Ishikawa (cell line): ENCODE measurements around the gene CREB3L2.

Experiments used
- CEBPB ChIP-seq: IDR thresholded peaks from 2 replicates; pipeline ENCODE4 v1.6.1; 2012
- CREB1 ChIP-seq: IDR thresholded peaks from 2 replicates; pipeline ENCODE4 v1.6.1; 2012; ENCODE audit warnings: low read depth
- TEAD4 ChIP-seq: IDR thresholded peaks from 2 replicates; pipeline ENCODE4 v1.6.1; 2012
- USF1 ChIP-seq: IDR thresholded peaks from 2 replicates; pipeline ENCODE4 v1.6.1; 2012

GRCh38 chr7:137985253-137985896, 16.5 kb downstream of the CREB3L2 start:
- TF ChIP-seq USF1: no peak
- no peak for TF ChIP-seq CEBPB
- TF ChIP-seq TEAD4: no peak
- no peak for TF ChIP-seq CREB1
